ENCODE data around the gene GOSR1. TPM values are rescaled to one million over a fixed set of nuclear protein-coding genes. Genes with fewer than 3 reads are reported as not detected.

GOSR1 gene
- total RNA-seq, 1 experiment from 2014 or later, result 16.4 TPM

Other genes starting within 250 kb of the GOSR1 start
- 0.19 and 0.24 TPM in 2 replicates for gene SLC6A4, start 241.7 kb upstream of the GOSR1 start, total RNA-seq (2014; rRNA removed; shearing (Covaris generic))
- gene BLMH, start 185.5 kb upstream of the GOSR1 start, total RNA-seq (2014; rRNA removed; shearing (Covaris generic)), result 24.0 and 25.8 TPM in 2 replicates
- gene TMIGD1, start 143.4 kb upstream of the GOSR1 start, total RNA-seq (2014; rRNA removed; shearing (Covaris generic)), result not detected in 2 replicates
- 41.9 and 53.2 TPM in 2 replicates for gene CPD, start 98.5 kb upstream of the GOSR1 start, total RNA-seq (2014; rRNA removed; shearing (Covaris generic))